Fibroblast of skin of left quadriceps (primary cell): Measurements from ENCODE around the gene KRTAP9-7.
A peak's percentile ranks its signal among the peaks of the same experiment; 100 is the strongest.
"Not testable (repeated sequence)": the region's sequence is repeated elsewhere in the genome, so short reads cannot be mapped to it uniquely, and the experiment has no call there.

Source experiments
- DNase-seq, 2 experiments: peaks; one replicate each; pipeline ENCODE4 v3.0.0-alpha.2; 2013; ENCODE audit warnings: low read depth in 2 of 2

Gene KRTAP9-7, protein sequence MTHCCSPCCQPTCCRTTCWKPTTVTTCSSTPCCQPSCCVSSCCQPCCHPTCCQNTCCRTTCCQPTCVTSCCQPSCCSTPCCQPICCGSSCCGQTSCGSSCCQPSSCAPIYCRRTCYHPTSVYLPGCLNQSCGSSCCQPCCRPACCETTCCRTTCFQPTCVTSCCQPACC

DNA sequence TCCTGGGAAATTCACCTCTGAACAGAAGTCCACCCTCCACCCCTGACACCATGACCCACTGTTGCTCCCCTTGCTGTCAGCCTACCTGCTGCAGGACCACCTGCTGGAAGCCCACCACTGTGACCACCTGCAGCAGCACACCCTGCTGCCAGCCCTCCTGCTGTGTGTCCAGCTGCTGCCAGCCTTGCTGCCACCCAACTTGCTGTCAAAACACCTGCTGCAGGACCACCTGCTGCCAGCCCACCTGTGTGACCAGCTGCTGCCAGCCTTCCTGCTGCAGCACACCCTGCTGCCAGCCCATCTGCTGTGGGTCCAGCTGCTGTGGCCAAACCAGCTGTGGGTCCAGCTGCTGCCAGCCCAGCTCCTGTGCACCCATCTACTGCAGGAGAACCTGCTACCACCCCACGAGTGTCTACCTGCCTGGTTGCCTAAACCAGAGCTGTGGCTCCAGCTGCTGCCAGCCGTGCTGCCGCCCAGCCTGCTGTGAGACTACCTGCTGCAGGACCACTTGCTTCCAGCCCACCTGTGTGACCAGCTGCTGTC lies at the start of gene KRTAP9-7:
Gene KRTAP9-7, plus strand, starts transcription at position 51 of the 543 bp plus-strand sequence. Its CDS starts 0 bp downstream, at position 51.
- DNase-seq, result not testable (repeated sequence)

DNA sequence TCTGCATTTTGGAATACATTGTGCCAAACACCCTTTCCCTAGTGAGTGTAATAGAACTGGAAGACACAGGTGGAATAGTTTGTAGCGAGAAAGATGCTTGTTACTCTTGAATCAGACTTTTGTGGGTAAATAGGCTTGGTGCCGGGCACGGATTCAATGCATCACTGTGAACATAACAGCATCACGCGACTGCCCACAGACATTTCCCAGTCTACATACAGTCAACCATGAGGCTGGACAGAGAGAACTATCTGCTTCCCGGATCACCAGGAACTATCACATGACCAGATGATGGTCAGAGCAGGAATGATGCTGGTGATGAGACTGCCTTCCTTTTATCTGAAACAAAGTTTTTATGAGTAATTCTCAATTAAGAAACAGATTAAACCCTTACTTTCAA lies 49.4 kb upstream of the KRTAP9-7 start:
- DNase-seq, result no peak

DNA sequence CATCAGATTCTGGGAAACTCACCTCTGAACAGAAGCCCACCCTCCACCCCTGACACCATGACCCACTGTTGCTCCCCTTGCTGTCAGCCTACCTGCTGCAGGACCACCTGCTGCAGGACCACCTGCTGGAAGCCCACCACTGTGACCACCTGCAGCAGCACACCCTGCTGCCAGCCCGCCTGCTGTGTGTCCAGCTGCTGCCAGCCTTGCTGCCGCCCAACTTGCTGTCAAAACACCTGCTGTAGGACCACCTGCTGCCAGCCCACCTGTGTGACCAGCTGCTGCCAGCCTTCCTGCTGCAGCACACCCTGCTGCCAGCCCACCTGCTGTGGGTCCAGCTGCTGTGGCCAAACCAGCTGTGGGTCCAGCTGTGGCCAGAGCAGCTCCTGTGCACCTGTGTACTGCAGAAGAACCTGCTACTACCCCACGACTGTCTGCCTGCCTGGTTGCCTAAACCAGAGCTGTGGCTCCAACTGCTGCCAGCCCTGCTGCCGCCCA lies 48.9 kb upstream of the KRTAP9-7 start, which contains the start of gene KRTAP9-2:
Gene KRTAP9-2, plus strand, starts transcription at position 51 of the 498 bp plus-strand sequence. Its CDS starts 7 bp downstream, at position 58.
- not testable (repeated sequence) for DNase-seq

GRCh38 chr17:41230094-41230493 lies 45.4 kb upstream of the KRTAP9-7 start:
- DNase-seq, result no peak

DNA sequence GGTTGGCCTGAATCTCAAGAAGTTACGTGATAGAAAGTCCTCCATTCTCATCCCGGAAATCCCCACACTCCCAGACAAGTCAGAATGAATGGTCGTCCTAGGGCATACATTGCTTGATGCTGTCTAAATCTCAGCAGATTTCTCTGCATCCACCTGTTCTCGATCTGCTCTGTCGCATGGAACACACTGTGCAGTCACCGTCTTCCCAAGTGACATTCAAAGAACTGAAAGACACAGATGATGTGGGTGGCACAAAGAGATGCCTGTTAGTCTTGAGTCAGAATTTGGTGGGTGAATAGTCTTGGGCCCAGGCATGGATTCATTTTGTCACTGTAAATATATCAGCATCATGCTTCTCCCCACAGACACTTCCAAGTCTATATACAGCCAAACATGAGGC lies 43.8 kb upstream of the KRTAP9-7 start:
- DNase-seq, result no peak

DNA sequence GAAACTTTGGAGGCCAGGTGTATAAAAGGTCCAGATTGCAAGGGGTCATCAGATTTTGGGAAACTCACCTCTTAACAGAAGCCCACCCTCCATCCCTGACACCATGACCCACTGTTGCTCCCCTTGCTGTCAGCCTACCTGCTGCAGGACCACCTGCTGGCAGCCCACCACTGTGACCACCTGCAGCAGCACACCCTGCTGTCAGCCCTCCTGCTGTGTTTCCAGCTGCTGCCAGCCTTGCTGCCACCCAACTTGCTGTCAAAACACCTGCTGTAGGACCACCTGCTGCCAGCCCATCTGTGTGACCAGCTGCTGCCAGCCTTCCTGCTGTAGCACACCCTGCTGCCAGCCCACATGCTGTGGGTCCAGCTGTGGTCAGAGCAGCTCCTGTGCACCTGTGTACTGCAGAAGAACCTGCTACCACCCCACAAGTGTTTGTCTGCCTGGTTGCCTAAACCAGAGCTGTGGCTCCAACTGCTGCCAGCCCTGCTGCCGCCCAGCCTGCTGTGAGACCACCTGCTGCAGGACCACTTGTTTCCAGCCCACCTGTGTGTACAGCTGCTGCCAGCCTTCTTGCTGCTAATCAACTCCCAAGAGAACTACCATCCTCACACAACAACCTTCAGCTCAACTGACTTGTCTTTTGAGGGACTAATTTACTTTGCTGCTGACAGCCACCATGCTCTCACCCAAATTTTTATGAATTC lies 42.9 kb upstream of the KRTAP9-7 start, which contains the start of gene KRTAP9-3:
Gene KRTAP9-3, plus strand, starts transcription at position 51 of the 707 bp plus-strand sequence. Its CDS starts 53 bp downstream, at position 104.
- DNase-seq, result not testable (repeated sequence)

DNA sequence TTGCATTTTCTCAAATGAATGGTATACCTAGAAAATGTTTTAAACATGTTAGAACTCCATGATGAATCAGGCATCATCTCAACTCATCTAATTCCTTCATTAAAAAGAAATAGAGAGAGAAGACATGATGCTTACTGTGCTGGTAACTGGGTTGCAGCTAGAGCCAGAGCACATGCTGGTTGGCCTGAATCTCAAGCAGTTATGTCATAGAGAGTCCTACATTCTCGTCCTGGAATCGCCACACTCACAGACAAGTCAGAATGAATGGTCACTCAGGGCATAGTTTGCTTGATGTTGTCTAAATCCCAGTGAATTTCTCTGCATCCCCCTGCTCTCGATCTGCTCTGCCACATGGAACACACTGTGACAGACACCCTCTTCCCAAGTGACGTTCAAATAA lies 38.4 kb upstream of the KRTAP9-7 start:
- not testable (repeated sequence) for DNase-seq

GRCh38 chr17:41237949-41238437 lies 37.5 kb upstream of the KRTAP9-7 start, which contains the start of gene KRTAP9-8:
KRTAP9-8 (plus strand) TSS chr17:41237999; CDS start chr17:41238052, 53 bp downstream.
- not testable (repeated sequence) for DNase-seq

GRCh38 chr17:41246995-41247787 lies 28.3 kb upstream of the KRTAP9-7 start:
- not testable (repeated sequence) for DNase-seq

GRCh38 chr17:41249637-41250240 lies 25.8 kb upstream of the KRTAP9-7 start, which contains the start of gene KRTAP9-4:
KRTAP9-4 (plus strand) TSS chr17:41249687; CDS start chr17:41249721, 34 bp downstream.
- not testable (repeated sequence) for DNase-seq

DNA sequence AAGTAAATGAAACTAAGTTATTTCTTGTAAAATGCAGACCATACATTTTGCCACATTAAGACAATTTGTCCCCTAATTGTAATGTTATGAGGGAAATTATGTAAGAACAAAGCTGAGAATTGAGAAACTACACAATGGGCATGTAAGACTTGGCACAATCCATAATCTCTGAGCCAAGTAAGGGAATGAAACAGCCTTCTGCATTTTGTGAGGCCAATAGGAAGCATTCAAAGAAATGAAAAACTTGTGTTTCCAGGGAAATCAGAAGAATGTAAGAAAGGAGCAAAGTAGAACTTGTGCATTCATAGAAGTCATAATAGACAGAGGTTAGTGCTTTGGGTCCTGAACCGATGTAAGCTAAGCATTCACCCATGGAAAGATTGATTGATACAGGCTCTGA lies 24.2 kb upstream of the KRTAP9-7 start:
- DNase-seq, result no peak

GRCh38 chr17:41254861-41255260 lies 20.6 kb upstream of the KRTAP9-7 start:
- no peak for DNase-seq

- peak; percentile 35 to 44 for DNase-seq
Observed at GRCh38 chr17:41255381-41256290, 19.9 kb upstream of the KRTAP9-7 start, which contains the start of gene KRTAP9-9. KRTAP9-9 (plus strand) TSS chr17:41255384.

DNA sequence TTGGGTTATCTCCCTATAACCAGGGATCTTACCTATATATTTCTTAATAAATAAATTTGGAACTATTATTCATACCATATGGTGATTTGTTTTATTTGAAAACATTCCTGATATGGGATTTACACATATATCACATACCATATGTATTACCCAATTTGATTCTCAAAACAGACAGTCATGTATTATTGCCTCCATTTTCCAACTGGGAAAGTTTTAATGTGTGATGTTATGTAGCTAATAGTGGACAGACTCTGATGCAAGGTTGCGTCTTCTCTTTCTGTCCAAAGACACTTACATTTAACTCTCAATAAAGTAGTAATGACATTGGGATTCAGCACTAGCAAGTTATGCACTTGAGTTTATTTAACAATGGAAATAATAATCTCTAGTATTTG lies 19.2 kb upstream of the KRTAP9-7 start:
- DNase-seq, result peak; percentile 34 to 39

- no peak for DNase-seq
Observed at GRCh38 chr17:41258406-41258805, 17.1 kb upstream of the KRTAP9-7 start.

DNA sequence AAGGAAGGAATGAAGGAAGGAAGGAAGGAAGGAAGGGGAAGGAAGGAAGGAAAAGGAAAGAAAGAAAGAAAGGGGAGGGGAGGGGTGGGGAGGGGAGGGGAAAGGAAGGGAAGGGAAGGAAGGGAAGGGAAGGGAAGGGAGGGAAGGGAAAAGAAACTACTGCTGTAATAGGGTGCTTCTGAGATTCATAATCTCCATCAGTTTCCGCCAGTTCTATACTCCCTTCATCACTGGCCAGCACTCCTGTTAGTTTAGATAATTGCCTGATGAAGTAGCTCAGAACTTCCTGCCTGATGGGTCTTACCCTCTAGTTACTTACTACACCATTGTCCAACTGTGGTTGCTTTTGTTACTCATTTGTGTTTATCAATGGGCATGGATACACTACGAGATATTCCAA lies 12.3 kb upstream of the KRTAP9-7 start:
- DNase-seq, result no peak

DNA sequence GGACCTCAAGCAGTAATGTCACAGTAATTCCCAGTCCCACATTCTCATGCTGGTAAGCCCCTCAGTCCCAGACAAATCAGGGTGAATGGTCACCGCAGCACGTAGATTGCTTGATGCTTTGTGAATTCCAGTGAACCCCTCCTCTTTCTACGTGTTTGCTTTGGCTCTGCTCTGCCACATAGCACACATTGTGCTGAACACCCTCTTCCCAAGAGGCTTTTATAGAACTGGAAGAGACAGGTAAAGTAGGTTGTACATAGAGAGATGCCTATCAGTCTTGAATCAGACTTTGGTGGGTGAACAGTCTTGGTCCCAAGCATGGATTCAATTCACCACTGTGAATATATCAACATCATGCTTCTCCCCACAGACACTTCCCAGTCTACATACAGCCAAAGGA lies 10.9 kb upstream of the KRTAP9-7 start:
- no peak for DNase-seq

DNA sequence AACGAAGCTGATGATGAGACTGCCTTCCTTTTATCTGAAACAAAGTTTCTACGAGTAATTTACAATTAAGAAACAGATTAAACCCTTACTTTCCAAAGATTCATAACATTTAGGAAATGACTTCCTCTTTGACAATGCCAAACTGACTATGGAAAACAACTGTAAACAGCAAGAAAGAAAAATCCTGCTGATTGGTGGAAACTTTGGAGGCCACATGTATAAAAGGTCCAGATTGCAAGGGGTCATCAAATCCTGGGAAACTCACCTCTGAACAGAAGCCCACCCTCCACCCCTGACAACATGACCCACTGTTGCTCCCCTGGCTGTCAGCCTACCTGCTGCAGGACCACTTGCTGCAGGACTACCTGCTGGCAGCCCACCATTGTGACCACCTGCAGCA lies 10.4 kb upstream of the KRTAP9-7 start, which contains the start of gene KRTAP9-6:
Gene KRTAP9-6, plus strand, starts transcription at position 301 of the 400 bp plus-strand sequence. Its CDS starts 0 bp downstream, at position 301.
- DNase-seq, result no peak

- DNase-seq, result no peak
Observed at GRCh38 chr17:41267711-41268110, 7.8 kb upstream of the KRTAP9-7 start.

DNA sequence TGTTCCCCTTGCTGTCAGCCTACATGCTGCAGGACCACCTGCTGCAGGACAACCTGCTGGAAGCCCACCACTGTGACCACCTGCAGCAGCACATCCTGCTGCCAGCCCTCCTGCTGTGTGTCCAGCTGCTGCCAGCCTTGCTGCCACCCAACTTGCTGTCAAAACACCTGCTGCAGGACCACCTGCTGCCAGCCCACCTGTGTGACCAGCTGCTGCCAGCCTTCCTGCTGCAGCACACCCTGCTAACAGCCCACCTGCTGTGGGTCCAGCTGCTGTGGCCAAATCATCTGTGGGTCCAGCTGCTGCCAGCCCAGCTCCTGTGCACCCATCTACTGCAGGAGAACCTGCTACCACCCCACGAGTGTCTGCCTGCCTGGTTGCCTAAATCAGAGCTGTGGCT lies 4.2 kb upstream of the KRTAP9-7 start:
- not testable (repeated sequence) for DNase-seq
